Measurements from ENCODE around the gene KRTAP10-4.

The KRTAP10-4 gene

GRCh38 chr21:44571296-44571695, 2.2 kb upstream of the KRTAP10-4 start:
- H3K27ac ChIP-seq (ENCODE audit: low read depth in 2 of 2, low read length in 2 of 2) = no peak overlapping the region
- H3K9me3 ChIP-seq (ENCODE audit: control insufficient read depth in 2 of 2, low read length in 2 of 2) = no peaks in the 10 kb centered on the region
- no peak overlapping the region for H3K9ac ChIP-seq (ENCODE audit: low read depth in 1 of 2, low read length in 2 of 2)
- peaks cover 3 to 16% of the 10 kb centered on the region in 2 donors for H3K4me1 ChIP-seq (ENCODE audit: control insufficient read depth in 2 of 2, insufficient read depth in 2 of 2, low read length in 2 of 2)
- peaks cover 0 to 3% of the 10 kb centered on the region in 2 donors for H3K27me3 ChIP-seq (ENCODE audit: control insufficient read depth in 2 of 2, insufficient read depth in 2 of 2, low read length in 2 of 2)
- H3K36me3 ChIP-seq (ENCODE audit: control insufficient read depth in 2 of 2, insufficient read depth in 2 of 2, low read length in 2 of 2) = no peaks in the 10 kb centered on the region
- no peak overlapping the region for H3K4me3 ChIP-seq (ENCODE audit: low read length in 2 of 2)

- no peak overlapping the region for H3K9ac ChIP-seq (ENCODE audit: low read depth in 1 of 2, low read length in 2 of 2)
- no peaks in the 10 kb centered on the region for H3K9me3 ChIP-seq (ENCODE audit: control insufficient read depth in 2 of 2, low read length in 2 of 2)
- peaks cover 0 to 3% of the 10 kb centered on the region in 2 donors for H3K27me3 ChIP-seq (ENCODE audit: control insufficient read depth in 2 of 2, insufficient read depth in 2 of 2, low read length in 2 of 2)
- no peak overlapping the region for H3K27ac ChIP-seq (ENCODE audit: low read depth in 2 of 2, low read length in 2 of 2)
- H3K36me3 ChIP-seq (ENCODE audit: control insufficient read depth in 2 of 2, insufficient read depth in 2 of 2, low read length in 2 of 2) = no peaks in the 10 kb centered on the region
- peaks cover 3 to 16% of the 10 kb centered on the region in 2 donors for H3K4me1 ChIP-seq (ENCODE audit: control insufficient read depth in 2 of 2, insufficient read depth in 2 of 2, low read length in 2 of 2)
- H3K4me3 ChIP-seq (ENCODE audit: low read length in 2 of 2) = no peak overlapping the region
Measured at GRCh38 chr21:44571844-44572782, 1.4 kb upstream of the KRTAP10-4 start.

GRCh38 chr21:44572959-44573583, 458 bp upstream of the KRTAP10-4 start:
- peaks cover 0 to 3% of the 10 kb centered on the region in 2 donors for H3K27me3 ChIP-seq (ENCODE audit: control insufficient read depth in 2 of 2, insufficient read depth in 2 of 2, low read length in 2 of 2)
- H3K27ac ChIP-seq (ENCODE audit: low read depth in 2 of 2, low read length in 2 of 2) = no peak overlapping the region
- H3K4me3 ChIP-seq (ENCODE audit: low read length in 2 of 2) = no peak overlapping the region
- no peaks in the 10 kb centered on the region for H3K9me3 ChIP-seq (ENCODE audit: control insufficient read depth in 2 of 2, low read length in 2 of 2)
- peaks cover 3 to 16% of the 10 kb centered on the region in 2 donors for H3K4me1 ChIP-seq (ENCODE audit: control insufficient read depth in 2 of 2, insufficient read depth in 2 of 2, low read length in 2 of 2)
- H3K9ac ChIP-seq (ENCODE audit: low read depth in 1 of 2, low read length in 2 of 2) = no peak overlapping the region
- no peaks in the 10 kb centered on the region for H3K36me3 ChIP-seq (ENCODE audit: control insufficient read depth in 2 of 2, insufficient read depth in 2 of 2, low read length in 2 of 2)

GRCh38 chr21:44574457-44575306, 1.2 kb downstream of the KRTAP10-4 start:
- Histone ChIP-seq H3K9ac (ENCODE audit: low read depth in 1 of 2, low read length in 2 of 2) (no peak overlapping the region), H3K36me3 (ENCODE audit: control insufficient read depth in 2 of 2, insufficient read depth in 2 of 2, low read length in 2 of 2) (no peaks in the 10 kb centered on the region), H3K27me3 (ENCODE audit: control insufficient read depth in 2 of 2, insufficient read depth in 2 of 2, low read length in 2 of 2) (peaks cover 0 to 3% of the 10 kb centered on the region in 2 donors), H3K9me3 (ENCODE audit: control insufficient read depth in 2 of 2, low read length in 2 of 2) (no peaks in the 10 kb centered on the region), H3K27ac (ENCODE audit: low read depth in 2 of 2, low read length in 2 of 2) (peak overlapping the region in 1 of 2 donors; percentile 6), H3K4me1 (ENCODE audit: control insufficient read depth in 2 of 2, insufficient read depth in 2 of 2, low read length in 2 of 2) (peaks cover 3 to 16% of the 10 kb centered on the region in 2 donors), H3K4me3 (ENCODE audit: low read length in 2 of 2) (peak overlapping the region in 1 of 2 donors; percentile 53)

- Histone ChIP-seq H3K27ac (ENCODE audit: low read depth in 2 of 2, low read length in 2 of 2) (peak overlapping the region in 1 of 2 donors; percentile 6), H3K36me3 (ENCODE audit: control insufficient read depth in 2 of 2, insufficient read depth in 2 of 2, low read length in 2 of 2) (no peaks in the 10 kb centered on the region), H3K4me1 (ENCODE audit: control insufficient read depth in 2 of 2, insufficient read depth in 2 of 2, low read length in 2 of 2) (peaks cover 3 to 21% of the 10 kb centered on the region in 2 donors), H3K4me3 (ENCODE audit: low read length in 2 of 2) (no peak overlapping the region), H3K27me3 (ENCODE audit: control insufficient read depth in 2 of 2, insufficient read depth in 2 of 2, low read length in 2 of 2) (peaks cover 0 to 3% of the 10 kb centered on the region in 2 donors), H3K9me3 (ENCODE audit: control insufficient read depth in 2 of 2, low read length in 2 of 2) (no peaks in the 10 kb centered on the region), H3K9ac (ENCODE audit: low read depth in 1 of 2, low read length in 2 of 2) (no peak overlapping the region)
Measured at GRCh38 chr21:44575307-44576024, 1.9 kb downstream of the KRTAP10-4 start.

- Histone ChIP-seq H3K4me1 (ENCODE audit: control insufficient read depth in 2 of 2, insufficient read depth in 2 of 2, low read length in 2 of 2) (peaks cover 3 to 22% of the 10 kb centered on the region in 2 donors), H3K27ac (ENCODE audit: low read depth in 2 of 2, low read length in 2 of 2) (no peak overlapping the region), H3K36me3 (ENCODE audit: control insufficient read depth in 2 of 2, insufficient read depth in 2 of 2, low read length in 2 of 2) (no peaks in the 10 kb centered on the region), H3K4me3 (ENCODE audit: low read length in 2 of 2) (no peak overlapping the region), H3K9ac (ENCODE audit: low read depth in 1 of 2, low read length in 2 of 2) (no peak overlapping the region), H3K27me3 (ENCODE audit: control insufficient read depth in 2 of 2, insufficient read depth in 2 of 2, low read length in 2 of 2) (peaks cover 0 to 3% of the 10 kb centered on the region in 2 donors), H3K9me3 (ENCODE audit: control insufficient read depth in 2 of 2, low read length in 2 of 2) (no peaks in the 10 kb centered on the region)
Measured at GRCh38 chr21:44576025-44576420, 2.5 kb downstream of the KRTAP10-4 start.

- H3K4me3 ChIP-seq (ENCODE audit: low read length in 2 of 2) = no peak overlapping the region
- H3K27ac ChIP-seq (ENCODE audit: low read depth in 2 of 2, low read length in 2 of 2) = no peak overlapping the region
- H3K4me1 ChIP-seq (ENCODE audit: control insufficient read depth in 2 of 2, insufficient read depth in 2 of 2, low read length in 2 of 2) = peaks cover 3 to 22% of the 10 kb centered on the region in 2 donors
- H3K9me3 ChIP-seq (ENCODE audit: control insufficient read depth in 2 of 2, low read length in 2 of 2) = peaks cover 0 to 2% of the 10 kb centered on the region in 2 donors
- H3K9ac ChIP-seq (ENCODE audit: low read depth in 1 of 2, low read length in 2 of 2) = no peak overlapping the region
- peaks cover 0 to 3% of the 10 kb centered on the region in 2 donors for H3K27me3 ChIP-seq (ENCODE audit: control insufficient read depth in 2 of 2, insufficient read depth in 2 of 2, low read length in 2 of 2)
- H3K36me3 ChIP-seq (ENCODE audit: control insufficient read depth in 2 of 2, insufficient read depth in 2 of 2, low read length in 2 of 2) = no peaks in the 10 kb centered on the region
Measured at GRCh38 chr21:44578371-44579055, 5.0 kb downstream of the KRTAP10-4 start.

- H3K9ac ChIP-seq (ENCODE audit: low read depth in 1 of 2, low read length in 2 of 2) = no peak overlapping the region
- no peaks in the 10 kb centered on the region for H3K36me3 ChIP-seq (ENCODE audit: control insufficient read depth in 2 of 2, insufficient read depth in 2 of 2, low read length in 2 of 2)
- H3K9me3 ChIP-seq (ENCODE audit: control insufficient read depth in 2 of 2, low read length in 2 of 2) = peaks cover 0 to 2% of the 10 kb centered on the region in 2 donors
- peaks cover 3 to 21% of the 10 kb centered on the region in 2 donors for H3K4me1 ChIP-seq (ENCODE audit: control insufficient read depth in 2 of 2, insufficient read depth in 2 of 2, low read length in 2 of 2)
- no peak overlapping the region for H3K27ac ChIP-seq (ENCODE audit: low read depth in 2 of 2, low read length in 2 of 2)
- no peak overlapping the region for H3K4me3 ChIP-seq (ENCODE audit: low read length in 2 of 2)
- H3K27me3 ChIP-seq (ENCODE audit: control insufficient read depth in 2 of 2, insufficient read depth in 2 of 2, low read length in 2 of 2) = peaks cover 0 to 3% of the 10 kb centered on the region in 2 donors
Measured at GRCh38 chr21:44579056-44579832, 5.7 kb downstream of the KRTAP10-4 start.

All from mucosa of rectum (tissue), 2 donors.